Hippocampal formation (tissue), 2 donors: ENCODE data around the gene ELOVL7.
"Not testable (repeated sequence)": the region's sequence is repeated elsewhere in the genome, so short reads cannot be mapped to it uniquely, and the experiment has no call there.

Experiments used
- DNase-seq, 2 donors: peaks; one replicate each; lab custom pipeline; 2025; lab: John Stamatoyannopoulos, UW

The ELOVL7 gene

DNA sequence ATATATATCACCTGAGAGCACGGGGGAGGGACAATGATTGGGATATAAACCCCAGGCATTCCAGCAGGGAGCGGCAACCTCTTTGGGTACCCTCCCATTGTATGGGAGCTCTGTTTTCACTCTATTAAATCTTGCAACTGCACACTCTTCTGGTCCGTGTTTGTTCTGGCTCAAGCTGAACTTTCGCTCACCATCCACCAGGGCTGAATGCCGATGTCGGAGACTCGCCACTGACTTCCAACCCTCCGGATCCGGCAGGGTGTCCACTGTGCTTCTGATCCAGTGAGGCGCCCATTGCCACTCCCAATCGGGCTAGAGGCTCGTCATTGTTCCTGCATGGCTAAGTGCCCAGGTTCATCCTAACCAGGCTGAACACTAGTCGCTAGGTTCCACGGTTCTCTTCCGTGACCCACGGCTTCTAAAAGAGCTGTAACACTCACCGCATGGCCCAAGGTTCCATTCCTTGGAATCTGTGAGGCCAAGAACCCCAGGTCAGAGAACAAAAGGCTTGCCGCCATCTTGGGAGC lies 48.6 kb downstream of the ELOVL7 start:
- DNase-seq: not testable (repeated sequence)

DNA sequence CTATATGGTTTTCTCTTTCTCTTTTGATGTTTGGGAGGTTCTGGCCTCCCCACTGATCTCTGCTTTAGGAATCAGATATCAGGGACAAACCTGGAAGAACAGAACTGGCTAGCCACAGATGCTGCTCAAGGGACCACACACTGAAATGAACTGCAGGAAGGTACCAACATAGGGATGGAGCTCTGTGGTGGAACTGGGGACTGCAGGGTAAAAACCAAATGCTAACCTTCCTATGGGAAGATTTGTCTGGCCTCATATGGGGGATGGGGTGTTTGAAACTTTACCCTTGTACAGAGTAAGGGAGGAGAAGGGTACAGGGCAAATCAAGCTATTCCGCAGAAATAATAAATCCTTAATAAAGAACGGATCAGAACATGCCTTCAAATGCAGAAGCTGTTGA lies 49.4 kb downstream of the ELOVL7 start:
- no peak for DNase-seq

DNA sequence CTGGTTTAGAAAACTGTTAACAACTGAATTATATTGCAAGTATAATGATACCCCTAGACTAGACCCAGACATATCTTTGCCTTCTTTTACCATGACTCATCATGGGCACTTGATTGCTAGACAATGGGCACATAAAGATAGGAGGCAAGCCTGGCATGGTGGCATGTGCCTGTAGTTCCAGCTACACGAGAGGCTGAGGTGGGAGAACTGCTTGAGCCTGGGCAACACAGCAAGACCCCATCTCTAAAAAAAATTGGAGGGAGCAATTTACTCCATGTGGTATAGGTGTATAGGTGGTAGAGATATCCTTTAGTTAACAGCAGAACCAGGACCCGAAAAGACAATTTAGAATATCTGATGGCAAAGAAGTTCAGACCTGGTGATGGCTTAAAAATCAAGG lies 51.6 kb downstream of the ELOVL7 start:
- DNase-seq: no peak

DNA sequence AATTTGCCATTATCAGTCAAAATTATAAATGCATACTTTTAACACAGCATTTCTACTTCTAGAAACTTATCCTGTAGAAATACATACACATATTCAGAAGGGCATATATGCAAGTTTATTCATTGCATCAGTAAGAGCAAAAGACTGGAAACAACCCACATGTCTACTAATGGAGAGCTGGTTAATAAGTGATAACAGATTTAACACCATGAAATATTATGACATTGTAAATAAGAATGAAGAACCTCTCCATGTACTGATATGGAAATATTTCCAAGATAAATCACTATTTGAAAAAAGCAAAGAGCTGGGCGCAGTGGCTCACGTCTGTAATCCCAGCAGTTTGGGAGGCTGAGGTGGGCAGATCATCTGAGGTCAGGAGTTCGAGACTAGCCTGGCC lies 54.5 kb downstream of the ELOVL7 start:
- no peak for DNase-seq

DNA sequence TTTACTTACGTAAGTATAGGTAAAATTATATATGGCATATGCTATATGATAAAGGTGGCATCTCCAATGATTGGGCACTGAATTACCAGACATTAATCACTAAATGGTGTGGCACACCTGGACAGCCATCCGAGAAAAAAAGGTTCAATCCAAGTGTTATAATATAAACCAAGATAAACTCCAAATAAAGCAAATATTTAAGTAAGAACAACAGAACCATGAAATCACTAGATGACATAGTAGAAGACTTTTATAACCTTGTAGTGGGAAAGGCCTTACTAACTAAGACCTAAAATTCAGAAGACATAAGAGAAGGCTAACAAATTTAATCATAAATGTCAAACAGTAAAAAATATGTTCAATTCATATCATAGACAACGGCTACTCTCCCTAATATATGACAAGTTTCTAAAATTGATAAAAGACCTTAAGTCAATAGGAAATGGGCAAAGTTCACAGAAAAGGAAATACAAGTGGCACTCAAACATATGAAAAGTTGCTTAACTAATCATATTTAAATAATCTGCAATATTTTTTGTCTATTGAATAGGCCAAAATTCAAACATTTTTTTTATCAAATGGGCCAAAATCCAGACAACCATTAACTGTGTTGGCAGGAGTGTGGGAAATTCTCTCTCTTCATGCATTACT lies 55.1 kb downstream of the ELOVL7 start:
- DNase-seq: no peak

DNA sequence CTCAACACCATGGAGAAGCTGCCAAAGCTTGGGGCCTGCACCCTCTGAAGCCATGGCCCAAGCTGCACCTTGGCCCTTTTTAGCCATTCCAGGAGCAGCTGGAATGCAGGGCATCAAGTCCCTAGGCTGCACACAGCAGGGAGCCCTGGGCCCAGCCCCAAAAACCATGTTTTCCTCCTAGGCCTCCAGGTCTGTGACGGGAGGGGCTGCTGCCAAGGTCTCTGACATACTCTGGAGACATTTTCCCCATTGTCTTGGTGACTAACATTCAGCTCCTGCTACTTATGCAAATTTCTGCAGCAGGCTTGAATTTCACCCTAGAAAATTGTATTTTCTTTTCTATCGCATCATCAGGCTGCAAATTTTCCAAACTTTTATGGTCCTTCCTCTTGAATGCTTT lies 64.6 kb downstream of the ELOVL7 start:
- no peak for DNase-seq

DNA sequence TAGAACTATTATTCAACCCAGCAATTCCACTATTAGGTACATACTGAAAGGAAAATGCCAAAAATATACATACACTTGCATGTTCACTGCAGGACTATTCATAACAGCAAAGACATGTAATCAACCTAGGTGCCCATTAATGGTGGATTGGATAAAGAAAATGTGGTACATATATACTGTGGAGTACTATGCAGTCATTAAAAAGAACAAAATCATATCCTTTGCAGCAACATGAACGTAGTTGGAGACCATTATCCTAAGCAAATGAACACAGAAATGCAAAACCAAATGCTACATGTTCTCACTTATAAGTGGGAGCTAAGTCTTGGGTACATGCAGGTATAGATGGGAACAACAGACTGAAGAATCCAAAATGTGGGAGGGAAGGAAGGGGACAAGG lies 67.7 kb downstream of the ELOVL7 start:
- no peak for DNase-seq

DNA sequence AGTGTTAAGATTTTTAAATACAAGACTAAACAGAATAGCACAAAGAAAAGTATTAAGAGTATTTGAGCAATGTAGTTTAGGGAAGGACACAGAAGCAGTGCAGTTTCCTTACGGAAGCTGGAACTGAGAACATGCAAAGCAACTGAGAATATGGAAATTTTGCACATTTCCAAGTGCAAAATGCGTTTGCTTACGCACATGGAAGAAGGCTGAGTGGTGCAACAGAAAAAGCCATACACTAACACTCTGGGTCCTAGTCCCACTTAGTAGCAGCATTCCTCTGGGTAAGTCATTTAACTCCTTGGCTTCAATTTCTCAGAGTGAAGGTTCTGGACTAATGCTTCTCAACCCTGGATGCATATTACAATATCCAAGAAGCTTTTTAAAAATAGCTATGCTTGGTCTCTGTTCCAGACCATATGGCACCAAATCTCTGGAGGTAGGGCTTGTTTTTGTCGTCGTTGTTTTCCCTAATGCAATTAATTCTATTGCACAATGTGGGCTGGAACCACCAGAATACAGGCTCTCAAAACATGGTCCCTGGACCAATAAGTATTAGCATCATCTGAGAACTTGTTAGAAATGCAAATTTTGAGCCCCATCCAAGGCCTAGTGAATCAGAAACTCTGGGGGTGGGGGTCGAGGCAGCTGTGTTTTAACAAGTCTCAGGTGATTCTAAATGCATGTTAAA lies 78.9 kb downstream of the ELOVL7 start:
- DNase-seq: no peak

DNA sequence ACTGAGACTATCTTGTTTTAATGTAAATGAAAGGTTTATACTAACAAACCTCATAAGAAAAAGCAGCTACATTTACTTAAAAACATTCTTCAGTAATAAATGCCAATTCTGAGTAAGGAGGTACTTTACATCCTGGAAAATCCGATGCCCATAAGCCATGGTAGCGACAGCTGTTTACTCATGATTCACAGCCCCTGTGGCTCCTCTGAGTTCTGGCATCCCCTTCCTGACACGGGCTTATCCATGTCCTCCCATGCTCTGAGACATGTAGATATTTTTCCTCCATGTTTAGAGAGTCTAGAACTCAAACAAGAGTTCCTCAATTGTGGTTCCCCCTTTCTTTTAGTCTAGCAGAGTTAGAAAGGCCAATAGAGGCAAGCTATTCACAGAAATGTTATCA lies 81.0 kb downstream of the ELOVL7 start:
- no peak for DNase-seq

DNA sequence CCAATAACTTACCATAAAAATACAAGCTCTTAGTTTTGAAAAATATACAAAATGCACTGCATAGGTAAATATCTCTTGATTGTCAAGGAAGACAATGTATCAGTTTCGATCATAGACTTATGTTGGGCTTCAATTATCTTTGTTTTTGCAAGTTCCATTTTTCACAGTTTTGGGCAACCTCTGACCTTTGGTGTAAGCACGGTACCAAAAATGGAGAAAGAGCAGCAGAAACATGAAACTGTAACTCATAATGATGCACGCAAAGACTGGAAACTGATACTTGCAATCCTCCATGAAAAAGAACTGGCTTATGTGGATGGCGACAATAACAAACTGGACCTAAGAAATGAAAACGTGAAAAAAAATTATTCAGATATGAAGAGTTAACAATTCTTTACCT lies 89.6 kb downstream of the ELOVL7 start:
- DNase-seq: no peak

DNA sequence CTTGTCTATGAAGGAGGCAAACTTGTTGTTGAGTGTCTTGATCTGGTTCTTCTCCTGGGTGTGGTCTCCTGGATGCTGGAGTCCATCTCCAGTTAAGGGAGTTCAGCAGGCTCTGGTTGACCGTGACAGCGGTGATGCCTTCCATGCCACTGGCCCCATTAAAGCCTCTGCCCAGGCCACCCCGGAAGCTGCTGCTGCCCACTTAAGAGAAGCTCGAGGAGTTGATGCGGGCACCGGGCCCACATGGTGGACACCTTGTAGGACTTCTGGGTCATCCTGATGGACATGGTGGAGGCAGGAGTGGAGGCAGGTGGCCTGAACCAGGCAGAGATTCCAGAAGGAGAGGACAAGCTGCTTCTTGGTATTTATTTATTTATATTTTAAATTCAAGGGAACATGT lies 99.4 kb downstream of the ELOVL7 start:
- DNase-seq: no peak

DNA sequence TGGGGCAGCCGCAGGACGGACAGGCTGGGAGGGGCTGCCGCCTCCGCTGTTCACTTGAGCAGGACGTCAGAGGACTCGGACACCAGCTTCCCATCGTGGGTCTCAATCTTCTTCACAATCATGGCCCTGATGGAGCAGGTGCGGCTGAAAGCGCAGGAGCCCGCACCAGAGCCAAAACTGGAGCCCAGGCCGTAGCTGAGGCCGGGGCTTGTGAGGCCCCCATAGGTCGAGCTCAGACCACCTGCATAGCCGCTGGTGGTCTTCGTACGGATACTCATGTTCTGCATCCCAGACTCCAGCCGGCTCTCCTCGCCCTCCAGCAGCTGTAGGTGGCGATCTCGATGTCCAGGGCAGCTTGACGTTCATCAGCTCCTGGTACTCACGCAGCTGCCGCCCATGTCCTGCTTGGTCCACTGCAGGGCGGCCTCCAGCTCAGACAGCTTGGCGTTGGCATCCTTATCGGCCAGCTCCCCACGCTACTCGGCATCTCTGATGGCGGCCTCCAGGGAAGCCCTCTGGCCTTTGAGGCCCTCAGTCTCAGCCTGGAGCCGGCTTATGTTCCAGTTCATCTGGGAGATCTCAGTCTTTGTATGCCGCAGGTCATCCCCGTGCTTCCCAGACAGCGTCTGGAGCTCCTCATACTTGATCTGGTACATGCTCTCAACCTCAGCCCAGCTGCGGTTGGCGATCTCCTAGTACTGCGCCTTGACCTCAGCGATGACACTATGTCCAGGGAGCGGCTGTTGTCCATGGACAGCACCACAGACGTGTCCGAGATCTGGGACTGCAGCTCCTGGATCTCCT lies 100.4 kb downstream of the ELOVL7 start:
- no peak for DNase-seq

DNA sequence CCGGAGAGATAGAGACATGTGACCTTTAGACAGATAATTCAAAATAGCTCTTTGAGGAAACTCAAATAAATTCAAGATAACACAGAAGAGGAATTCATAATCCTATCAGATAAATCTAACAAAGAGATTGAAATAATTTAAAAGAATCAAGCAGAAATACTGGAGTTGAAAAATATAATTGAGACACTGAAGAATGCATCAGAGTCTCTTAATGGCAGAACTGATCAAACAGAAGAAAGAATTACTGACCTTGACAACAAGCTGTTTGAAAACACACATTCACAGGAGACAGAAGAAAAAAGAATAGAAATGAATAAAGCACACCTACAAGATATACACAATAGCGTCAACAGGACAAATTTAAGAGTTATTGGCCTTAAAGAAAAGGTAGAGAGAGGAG lies 103.7 kb downstream of the ELOVL7 start:
- no peak for DNase-seq

DNA sequence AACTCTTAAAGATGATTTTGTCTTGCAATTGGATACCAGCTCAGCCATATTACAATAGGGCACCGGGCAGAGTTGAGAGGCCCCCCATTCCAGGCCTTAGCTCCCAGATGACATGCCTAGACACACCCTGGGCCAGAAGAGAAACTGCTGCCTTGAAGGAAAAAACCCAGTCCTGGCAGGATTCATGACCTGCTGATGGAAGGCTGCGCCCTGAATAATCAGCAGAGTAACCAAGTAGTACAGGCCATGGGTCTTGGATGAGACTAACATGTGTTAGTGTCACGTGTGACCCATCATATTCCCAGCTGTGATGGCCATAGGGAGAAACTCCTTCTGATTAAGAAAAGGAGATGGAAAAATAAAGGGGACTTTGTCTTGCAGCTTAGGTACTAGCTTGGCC lies 105.1 kb downstream of the ELOVL7 start:
- no peak for DNase-seq

DNA sequence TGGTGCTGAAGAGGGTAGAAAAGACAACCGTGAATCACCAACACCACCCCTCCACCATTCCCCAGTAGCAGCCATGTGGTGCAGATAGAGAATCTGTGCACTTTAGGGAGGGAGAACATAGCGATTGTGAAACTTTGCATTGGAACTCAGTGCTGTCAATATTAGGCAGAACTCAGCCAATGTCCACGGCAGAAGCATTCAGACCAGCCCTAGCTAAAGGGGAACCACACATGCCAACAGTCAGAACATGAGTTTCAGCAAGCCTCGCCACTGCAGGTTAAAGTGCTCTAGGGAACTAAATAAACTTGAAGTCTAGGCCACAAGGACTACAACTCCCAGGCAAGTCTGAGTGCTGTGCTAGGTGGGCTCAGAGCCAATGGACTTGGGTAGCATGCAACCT lies 105.6 kb downstream of the ELOVL7 start:
- DNase-seq: no peak

DNA sequence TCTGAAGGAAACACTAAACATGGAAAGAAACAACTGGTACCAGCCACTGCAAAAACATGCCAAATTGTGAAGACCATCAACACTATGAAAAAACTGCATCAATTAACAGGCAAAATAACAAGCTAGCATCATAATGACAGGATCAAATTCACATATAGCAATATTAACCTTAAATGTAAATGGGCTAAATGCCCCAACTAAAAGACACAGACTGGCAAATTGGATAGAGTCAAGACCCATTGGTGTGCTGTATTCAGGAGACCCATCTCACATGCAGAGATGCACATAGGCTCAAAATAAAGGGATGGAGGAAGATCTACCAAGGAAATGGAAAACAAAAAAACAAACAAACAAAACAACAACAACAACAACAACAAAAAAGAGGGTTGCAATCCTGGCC lies 113.2 kb downstream of the ELOVL7 start:
- DNase-seq: not testable (repeated sequence)

DNA sequence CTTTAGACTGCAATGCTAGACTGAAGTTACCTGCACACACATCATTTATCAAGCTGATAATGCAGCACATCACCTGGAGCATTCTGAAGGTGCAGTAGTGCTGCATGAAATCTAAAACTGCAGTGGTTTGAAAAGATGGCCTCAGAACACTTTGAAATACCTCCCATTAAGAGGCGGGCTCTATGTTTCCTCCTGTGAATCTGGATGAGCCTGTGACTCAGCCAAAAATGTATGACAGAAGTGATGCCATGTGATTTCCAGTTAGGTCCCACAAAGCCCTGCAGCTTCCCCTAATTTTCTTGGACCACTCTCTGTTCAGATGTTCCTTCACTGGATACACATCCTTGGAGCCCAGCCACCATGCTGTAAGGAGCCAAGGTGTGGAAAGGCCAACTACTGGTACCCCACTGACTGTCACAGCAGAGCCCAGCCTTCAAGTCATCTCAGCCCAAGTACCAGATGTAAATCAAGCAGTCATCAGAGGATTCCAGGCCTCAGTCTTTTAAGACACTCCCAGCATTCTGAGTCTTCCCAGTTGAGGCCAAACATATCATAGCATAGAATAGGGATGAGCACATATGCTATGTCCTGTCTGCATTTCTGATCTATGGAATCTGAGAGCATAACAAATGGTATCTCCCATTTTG lies 116.9 kb downstream of the ELOVL7 start:
- no peak for DNase-seq

DNA sequence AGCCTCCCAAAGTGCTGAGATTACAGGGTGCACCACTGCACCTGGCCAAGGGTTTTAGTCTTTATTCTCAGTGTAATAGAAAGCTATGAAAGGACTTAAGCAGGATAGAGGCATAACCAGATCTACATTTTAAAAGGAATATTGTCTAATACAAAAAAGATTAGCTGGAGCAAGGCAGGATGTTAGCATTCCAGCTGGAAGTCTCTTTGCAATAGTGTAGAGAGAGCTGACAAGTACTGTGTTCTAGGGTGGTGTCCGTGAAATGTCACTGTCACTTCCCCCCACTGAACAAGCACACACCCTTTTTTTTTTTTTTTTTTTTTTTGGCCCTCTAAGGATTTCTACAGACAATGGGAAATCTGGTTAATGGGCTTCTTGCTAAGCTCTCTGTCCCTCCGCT lies 119.9 kb downstream of the ELOVL7 start:
- no peak for DNase-seq

DNA sequence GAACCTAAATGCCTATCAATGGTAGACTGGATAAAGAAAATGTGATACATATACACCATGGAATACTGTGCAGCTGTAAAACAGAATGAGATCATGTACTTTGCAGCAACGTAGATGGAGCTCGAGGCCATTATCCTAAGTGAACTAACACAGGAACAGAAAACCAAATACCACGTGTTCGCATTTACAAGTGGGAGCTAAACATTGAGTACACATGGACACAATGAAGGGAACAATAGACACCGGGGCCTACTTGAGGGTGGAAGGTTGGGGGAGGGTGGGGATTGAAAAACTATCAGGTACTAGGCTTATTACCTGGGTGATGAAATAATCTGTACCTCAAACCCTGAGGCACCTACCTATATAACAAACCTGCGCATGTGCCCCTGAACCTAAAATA lies 121.7 kb downstream of the ELOVL7 start:
- no peak for DNase-seq

DNA sequence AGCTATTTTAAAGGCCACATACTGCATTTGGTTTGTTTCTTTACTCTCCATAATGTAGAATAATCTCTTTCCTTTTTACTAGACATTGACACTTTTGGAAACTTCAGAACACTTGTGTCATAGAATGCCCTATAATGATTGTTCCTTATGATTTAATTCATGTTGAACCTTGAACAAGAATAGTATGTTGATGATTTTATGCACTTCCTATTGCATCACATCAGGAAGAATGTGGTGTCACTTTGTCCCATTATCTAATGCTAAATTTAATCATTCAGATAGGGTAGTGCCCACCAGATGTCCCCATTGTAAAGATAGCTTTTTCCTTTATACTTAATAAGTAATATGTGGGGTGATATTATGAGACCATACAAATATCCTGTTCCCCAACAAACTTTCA lies 124.7 kb downstream of the ELOVL7 start:
- DNase-seq: no peak

DNA sequence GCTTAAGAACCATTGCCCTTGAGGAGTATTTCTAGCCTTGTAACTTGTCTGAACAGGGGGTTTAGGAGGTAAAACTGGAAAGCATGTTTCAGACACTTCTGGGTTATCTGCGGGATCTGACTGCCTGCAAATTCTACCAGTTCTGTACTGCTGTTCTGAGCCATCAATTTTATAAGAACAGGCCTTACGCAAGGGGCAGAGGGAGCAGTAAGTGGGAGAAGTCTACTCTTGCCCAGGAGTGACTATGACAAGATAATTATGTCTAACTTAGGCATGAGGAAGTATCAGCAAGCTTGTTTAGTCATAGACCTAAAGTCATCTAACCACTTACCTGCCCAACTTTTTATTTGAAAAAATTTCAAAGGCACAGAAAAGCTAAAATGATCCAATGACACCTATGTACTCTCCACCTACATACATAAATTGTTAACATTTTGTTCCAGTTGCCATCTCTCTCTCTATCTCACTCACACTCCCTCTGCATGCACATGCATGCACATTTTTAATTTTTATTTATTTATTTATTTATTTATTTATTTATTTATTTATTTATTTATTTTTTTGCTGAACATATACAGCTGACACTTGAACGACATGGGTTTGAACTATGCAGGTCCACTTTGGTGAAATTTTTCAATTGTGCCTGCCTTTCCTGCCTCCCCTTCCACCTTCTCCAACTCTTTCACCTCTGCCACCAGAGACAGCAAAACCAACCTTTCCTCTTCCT lies 125.7 kb downstream of the ELOVL7 start:
- no peak for DNase-seq
